Gastrocnemius medialis (tissue), 4 donors: ENCODE measurements around the gene MLYCD.

Experiments
- POLR2A ChIP-seq, 2 donors: fragments of 450-650 bp; IDR thresholded peaks; one replicate each; pipeline ENCODE4 v1.6.1; 2017; ENCODE audit warnings: antibody characterized with exemption in 2 of 2, mild to moderate bottlenecking in 2 of 2, moderate library complexity in 2 of 2
- TF ChIP-seq, protein P1 (sequence below), 5 experiments: fragments of 450-650 bp in 3 of 5; fragments of 200-600 bp in 2 of 5; sonication (generic) in 2 of 5; IDR thresholded peaks in 4 of 5; conservative IDR thresholded peaks in 1 of 5; 1 replicate in 4 of 5; 2 replicates in 1 of 5; pipeline ENCODE4 v1.5.1; 2016 to 2019; ENCODE audit warnings: antibody characterized with exemption in 5 of 5, mild to moderate bottlenecking in 3 of 5, moderate library complexity in 3 of 5

DNA sequence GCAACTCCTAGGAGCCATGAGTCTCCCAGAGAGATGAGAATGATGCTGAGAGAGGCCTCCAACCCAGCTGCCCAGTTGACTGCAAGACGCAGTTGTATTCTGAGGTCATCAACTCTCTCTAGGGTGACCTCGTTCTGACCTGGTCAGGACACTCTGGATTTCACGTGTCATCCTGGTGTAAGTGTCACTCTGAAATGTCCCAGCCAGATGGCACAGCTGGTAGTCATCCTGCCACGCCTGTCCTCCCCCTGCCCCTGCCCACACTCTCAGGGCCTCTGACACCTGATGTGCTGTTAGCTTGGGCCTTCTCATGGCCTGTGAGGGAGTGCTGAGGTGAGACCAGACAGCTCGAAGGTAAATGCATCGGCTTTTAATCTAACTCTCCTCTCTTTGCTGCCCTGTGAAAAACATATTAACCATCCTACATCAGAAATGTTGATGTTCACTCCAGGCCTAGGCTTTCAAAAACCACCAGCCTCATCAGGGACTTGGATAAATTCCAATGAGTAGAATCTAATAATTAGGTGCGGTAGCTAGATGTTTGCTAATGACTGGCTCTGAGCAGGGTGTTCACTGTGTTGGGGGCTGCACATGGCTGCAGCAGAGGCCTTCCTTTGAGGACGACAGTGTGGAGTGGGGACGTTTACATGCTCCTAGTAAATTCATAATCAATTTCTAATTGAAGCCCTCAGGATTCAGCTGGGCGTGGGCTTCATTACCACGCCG, 13.8 kb downstream of the MLYCD start:
- TF ChIP-seq, protein P1, sequence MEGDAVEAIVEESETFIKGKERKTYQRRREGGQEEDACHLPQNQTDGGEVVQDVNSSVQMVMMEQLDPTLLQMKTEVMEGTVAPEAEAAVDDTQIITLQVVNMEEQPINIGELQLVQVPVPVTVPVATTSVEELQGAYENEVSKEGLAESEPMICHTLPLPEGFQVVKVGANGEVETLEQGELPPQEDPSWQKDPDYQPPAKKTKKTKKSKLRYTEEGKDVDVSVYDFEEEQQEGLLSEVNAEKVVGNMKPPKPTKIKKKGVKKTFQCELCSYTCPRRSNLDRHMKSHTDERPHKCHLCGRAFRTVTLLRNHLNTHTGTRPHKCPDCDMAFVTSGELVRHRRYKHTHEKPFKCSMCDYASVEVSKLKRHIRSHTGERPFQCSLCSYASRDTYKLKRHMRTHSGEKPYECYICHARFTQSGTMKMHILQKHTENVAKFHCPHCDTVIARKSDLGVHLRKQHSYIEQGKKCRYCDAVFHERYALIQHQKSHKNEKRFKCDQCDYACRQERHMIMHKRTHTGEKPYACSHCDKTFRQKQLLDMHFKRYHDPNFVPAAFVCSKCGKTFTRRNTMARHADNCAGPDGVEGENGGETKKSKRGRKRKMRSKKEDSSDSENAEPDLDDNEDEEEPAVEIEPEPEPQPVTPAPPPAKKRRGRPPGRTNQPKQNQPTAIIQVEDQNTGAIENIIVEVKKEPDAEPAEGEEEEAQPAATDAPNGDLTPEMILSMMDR (IDR thresholded peaks at IDR 0.05 in 4 of 5, conservative IDR thresholded peaks at IDR 0.05 in 1 of 5): no peak
- peak; percentile 26 to 29 for TF ChIP-seq POLR2A (IDR thresholded peaks at IDR 0.05)
